ENCODE measurements around the gene CDRT15.

GRCh38 chr17:14204546-14204945 is 32.1 kb downstream of the CDRT15 start:
- TF ChIP-seq POLR2A (IDR thresholded peaks at IDR 0.05; ENCODE audit: low read length) (no peak), GATA1 (IDR thresholded peaks at IDR 0.05; ENCODE audit: low read depth, low read length) (no peak)
